Measurements from ENCODE around the gene CTSL. TPM values are rescaled to one million over a fixed set of nuclear protein-coding genes. Genes with fewer than 3 reads are reported as not detected.

CTSL gene
- total and polyA plus RNA-seq, 2 of the 13 experiments (the other 11 are each of a cell fraction or from before 2014, with no cell fraction given), result 78.1 to 113 TPM

GRCh38 chr9:87751423-87751822, 25.5 kb downstream of the CTSL start:
- H4K20me1 ChIP-seq (ENCODE audit: insufficient read depth, low read length), result no peaks in the 10 kb centered on the region
- CTCF ChIA-PET (ENCODE audit: low intra/inter-chr PET ratio, low total read pairs), result no interaction called here
- no peaks in the 10 kb centered on the region for H3K27me3 ChIP-seq (ENCODE audit: control insufficient read depth in 1 of 2, insufficient read depth in 2 of 2, low read length in 2 of 2)
- in situ Hi-C loops (cut with HindIII; ENCODE audit: extremely low pct_ligation_motif_present, low pct_unique_long_range_greater_than_20kb), result no loop called here
- no peak for TF ChIP-seq GATAD2A (CRISPR knock-in tag; IDR thresholded peaks at IDR 0.05)
- TF ChIP-seq MTF2 (CRISPR knock-in tag; IDR thresholded peaks at IDR 0.05; ENCODE audit: borderline replicate concordance), result no peak
- TF ChIP-seq FLYWCH1 (CRISPR knock-in tag; IDR thresholded peaks at IDR 0.05), result no peak
- TF ChIP-seq ZNF207 (IDR thresholded peaks at IDR 0.05; ENCODE audit: borderline replicate concordance), result no peak
- TF ChIP-seq ZNF296 (CRISPR knock-in tag; conservative IDR thresholded peaks at IDR 0.05), result no peak
- TF ChIP-seq, protein P1, sequence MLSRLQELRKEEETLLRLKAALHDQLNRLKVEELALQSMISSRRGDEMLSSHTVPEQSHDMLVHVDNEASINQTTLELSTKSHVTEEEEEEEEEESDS (CRISPR knock-in tag; IDR thresholded peaks at IDR 0.05; ENCODE audit: borderline replicate concordance), result no peak
- TF ChIP-seq RCOR2 (CRISPR knock-in tag; IDR thresholded peaks at IDR 0.05), result no peak
- TF ChIP-seq HOXA9 (CRISPR knock-in tag; IDR thresholded peaks at IDR 0.05; ENCODE audit: borderline replicate concordance), result no peak
- TF ChIP-seq THRA (CRISPR knock-in tag; IDR thresholded peaks at IDR 0.05; ENCODE audit: borderline replicate concordance), result no peak
- TF ChIP-seq, protein P2, sequence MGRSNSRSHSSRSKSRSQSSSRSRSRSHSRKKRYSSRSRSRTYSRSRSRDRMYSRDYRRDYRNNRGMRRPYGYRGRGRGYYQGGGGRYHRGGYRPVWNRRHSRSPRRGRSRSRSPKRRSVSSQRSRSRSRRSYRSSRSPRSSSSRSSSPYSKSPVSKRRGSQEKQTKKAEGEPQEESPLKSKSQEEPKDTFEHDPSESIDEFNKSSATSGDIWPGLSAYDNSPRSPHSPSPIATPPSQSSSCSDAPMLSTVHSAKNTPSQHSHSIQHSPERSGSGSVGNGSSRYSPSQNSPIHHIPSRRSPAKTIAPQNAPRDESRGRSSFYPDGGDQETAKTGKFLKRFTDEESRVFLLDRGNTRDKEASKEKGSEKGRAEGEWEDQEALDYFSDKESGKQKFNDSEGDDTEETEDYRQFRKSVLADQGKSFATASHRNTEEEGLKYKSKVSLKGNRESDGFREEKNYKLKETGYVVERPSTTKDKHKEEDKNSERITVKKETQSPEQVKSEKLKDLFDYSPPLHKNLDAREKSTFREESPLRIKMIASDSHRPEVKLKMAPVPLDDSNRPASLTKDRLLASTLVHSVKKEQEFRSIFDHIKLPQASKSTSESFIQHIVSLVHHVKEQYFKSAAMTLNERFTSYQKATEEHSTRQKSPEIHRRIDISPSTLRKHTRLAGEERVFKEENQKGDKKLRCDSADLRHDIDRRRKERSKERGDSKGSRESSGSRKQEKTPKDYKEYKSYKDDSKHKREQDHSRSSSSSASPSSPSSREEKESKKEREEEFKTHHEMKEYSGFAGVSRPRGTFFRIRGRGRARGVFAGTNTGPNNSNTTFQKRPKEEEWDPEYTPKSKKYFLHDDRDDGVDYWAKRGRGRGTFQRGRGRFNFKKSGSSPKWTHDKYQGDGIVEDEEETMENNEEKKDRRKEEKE (IDR thresholded peaks at IDR 0.05), result no peak
- no peak for TF ChIP-seq ZNF124 (CRISPR knock-in tag; IDR thresholded peaks at IDR 0.05)
- TF ChIP-seq ZNF577 (CRISPR knock-in tag; IDR thresholded peaks at IDR 0.05; ENCODE audit: borderline replicate concordance, low read depth), result no peak
- no peak for TF ChIP-seq ZNF441 (CRISPR knock-in tag; IDR thresholded peaks at IDR 0.05; ENCODE audit: borderline replicate concordance)
- TF ChIP-seq NR2F6 (IDR thresholded peaks at IDR 0.05), result no peak
- TF ChIP-seq NR2F6 (CRISPR knock-in tag; IDR thresholded peaks at IDR 0.05), result no peak
- H3K4me1 ChIP-seq (ENCODE audit: insufficient read depth, low read length), result peaks cover 5% of the 10 kb centered on the region; the same call in 1 of the 2 replicates
- H2AFZ ChIP-seq (ENCODE audit: low read length), result no peak overlapping the region
- BruUV-seq (replicated peaks), result no TSS peak
- intact Hi-C loops (cut with micrococcal nuclease; ENCODE audit: unreplicated experiment), result no loop called here
- H3K27ac ChIP-seq (ENCODE audit: extremely low read length, insufficient read depth, low read length), result no peak overlapping the region
- H3K9ac ChIP-seq (ENCODE audit: insufficient read depth, low read depth, low read length), result no peak overlapping the region
- no peak overlapping the region for H3K4me2 ChIP-seq (ENCODE audit: low read depth, low read length)
- ATAC-seq (peak; percentile 40; the same call in 1 of the 3 replicates), FAIRE-seq (no peak), DNase-seq (ENCODE audit: low spot score) (no peak)
- 19% methylated on average over 3 of the region's 3 CpGs for WGBS (ENCODE audit: low lambda C conversion rate)
- POLR2A ChIA-PET, result no interaction called here
- no peaks in the 10 kb centered on the region for H3K79me2 ChIP-seq (ENCODE audit: insufficient read depth, low read length)
- peaks cover 6% of the 10 kb centered on the region; the same call in 1 of the 2 replicates for H3K9me3 ChIP-seq (ENCODE audit: low read length)
- no peaks in the 10 kb centered on the region for H3K36me3 ChIP-seq (replicated peaks in 1 of 2; ENCODE audit: control insufficient read depth in 1 of 2, insufficient read depth in 2 of 2, low read length in 2 of 2)
- no peak overlapping the region for H3K4me3 ChIP-seq (replicated peaks in 1 of 3; ENCODE audit: insufficient read depth in 1 of 3, low read depth in 2 of 3, low read length in 3 of 3)
